SK-N-SH (cell line): ENCODE measurements around the gene BOK. TPM values are rescaled to one million over a fixed set of nuclear protein-coding genes. Genes with fewer than 3 reads are reported as not detected.

Experiments
- CTCF ChIA-PET: fragments of 300-600, 350-600 bp; formaldehyde crosslinking; extraction: SDS; loops from one replicate; lab custom pipeline; 2021; lab: Yijun Ruan, JAX
- POLR2A ChIA-PET: fragments of 350-600 bp; sonication (Branson Sonifier 250); formaldehyde crosslinking; extraction: SDS; loops from one replicate; lab custom pipeline; 2020; ENCODE audit warnings: antibody characterized with exemption, inconsistent platforms; lab: Yijun Ruan, JAX
- DNase-seq: peaks from one replicate; pipeline ENCODE4 v3.0.0; 2012
- H2AFZ ChIP-seq: fragments of 200-600 bp; sonication (generic); 2 replicates; pipeline ENCODE4 v1.8.1; 2016; ENCODE audit warnings: antibody characterized with exemption, mild to moderate bottlenecking, low read depth
- H3F3A ChIP-seq: fragments of 200-600 bp; sonication (generic); replicated peaks from 2 replicates; pipeline ENCODE3; 2016; ENCODE audit warnings: antibody characterized with exemption, mild to moderate bottlenecking; ENCODE audit not compliant: insufficient read depth
- H3K27ac ChIP-seq, 2 experiments: fragments of 200-500 bp in 1 of 2; fragments of 200-600 bp in 1 of 2; sonication (Bioruptor generic) in 1 of 2; sonication (generic), shearing (Covaris generic) in 1 of 2; 2 replicates each; pipeline versions ENCODE4 v1.5.1 to v1.6.1; 2014 to 2016; ENCODE audit warnings: low read depth in 2 of 2, inconsistent platforms in 1 of 2, low read length in 1 of 2, mild to moderate bottlenecking in 1 of 2, mixed read lengths in 1 of 2
- H3K27me3 ChIP-seq: fragments of 200-600 bp; sonication (generic), shearing (Covaris generic); 2 replicates; pipeline ENCODE4 v1.6.1; 2016; ENCODE audit warnings: mixed run types; ENCODE audit not compliant: insufficient read depth
- H3K36me3 ChIP-seq, 2 experiments: fragments of 200-500 bp in 1 of 2; fragments of 200-600 bp in 1 of 2; sonication (Bioruptor generic) in 1 of 2; sonication (generic) in 1 of 2; replicated peaks in 1 of 2; 2 replicates each; pipeline versions ENCODE3 to v1.5.1; 2014 to 2016; ENCODE audit warnings: low read length in 1 of 2, mild to moderate bottlenecking in 1 of 2; ENCODE audit not compliant: insufficient read depth in 2 of 2, control insufficient read depth in 1 of 2
- H3K4me1 ChIP-seq, 2 experiments: fragments of 200-500 bp in 1 of 2; fragments of 200-600 bp in 1 of 2; sonication (Bioruptor generic) in 1 of 2; sonication (generic), shearing (Covaris generic) in 1 of 2; 2 replicates each; pipeline versions ENCODE4 v1.5.1 to v1.6.1; 2014 to 2016; ENCODE audit warnings: low read depth in 1 of 2, low read length in 1 of 2, mixed run types in 1 of 2; ENCODE audit not compliant: insufficient read depth in 2 of 2, control insufficient read depth in 1 of 2
- H3K4me2 ChIP-seq: fragments of 200-600 bp; sonication (generic), shearing (Covaris generic); 2 replicates; pipeline ENCODE4 v1.6.1; 2017; ENCODE audit warnings: mixed run types
- H3K4me3 ChIP-seq, 2 experiments: fragments of 200-500 bp in 1 of 2; fragments of 200-600 bp in 1 of 2; sonication (Bioruptor generic) in 1 of 2; sonication (generic), shearing (Covaris generic) in 1 of 2; 2 replicates each; pipeline versions ENCODE4 v1.5.1 to v1.8.1; 2014 to 2016; ENCODE audit warnings: low read depth in 2 of 2, inconsistent platforms in 1 of 2, low read length in 1 of 2, mild to moderate bottlenecking in 1 of 2, mixed read lengths in 1 of 2, moderate library complexity in 1 of 2
- H3K79me2 ChIP-seq: fragments of 200-600 bp; sonication (generic); 2 replicates; pipeline ENCODE4 v1.8.1; 2017; ENCODE audit warnings: mild to moderate bottlenecking; ENCODE audit not compliant: insufficient read depth
- H3K9ac ChIP-seq: fragments of 200-600 bp; sonication (generic); 2 replicates; pipeline ENCODE4 v1.6.1; 2017; ENCODE audit warnings: mixed run types
- H3K9me2 ChIP-seq: fragments of 200-600 bp; sonication (generic); 2 replicates; pipeline ENCODE4 v1.6.1; 2017; ENCODE audit warnings: mixed run types
- H3K9me3 ChIP-seq: fragments of 200-600 bp; sonication (generic); 2 replicates; pipeline ENCODE4 v1.6.1; 2017; ENCODE audit warnings: mixed run types, mild to moderate bottlenecking, moderate library complexity
- H4K20me1 ChIP-seq: fragments of 200-600 bp; sonication (generic); 2 replicates; pipeline ENCODE4 v1.6.1; 2017; ENCODE audit warnings: mild to moderate bottlenecking, mixed run types; ENCODE audit not compliant: insufficient read depth
- CHD2 ChIP-seq: fragments of 150-350 bp; IDR thresholded peaks from 2 replicates; pipeline ENCODE4 v1.6.1; 2018; ENCODE audit warnings: low read length; ENCODE audit not compliant: partially characterized antibody
- EZH2phosphoT487 ChIP-seq: fragments of 200-600 bp; sonication (generic); IDR thresholded peaks from 2 replicates; pipeline ENCODE4 v1.6.1; 2017; ENCODE audit warnings: low read depth, mixed run types, mild to moderate bottlenecking, antibody characterized with exemption, moderate library complexity, borderline replicate concordance
- FOXJ3 ChIP-seq: sonication (generic); formaldehyde crosslinking; IDR thresholded peaks from 2 replicates; pipeline ENCODE4 v1.5.1; 2020; ENCODE audit warnings: mild to moderate bottlenecking, missing genetic modification reagents
- GABPA ChIP-seq: IDR thresholded peaks from 2 replicates; pipeline ENCODE4 v1.4.0; 2012; ENCODE audit warnings: low read depth, mild to moderate bottlenecking
- GATA2 ChIP-seq: sonication (generic); formaldehyde crosslinking; IDR thresholded peaks from 2 replicates; pipeline ENCODE4 v1.5.0; 2020; ENCODE audit warnings: mild to moderate bottlenecking, missing genetic modification reagents
- IRF3 ChIP-seq: fragments of 150-350 bp; IDR thresholded peaks from 2 replicates; pipeline ENCODE4 v1.6.1; 2016; ENCODE audit warnings: mild to moderate bottlenecking, low read depth, low read length
- JUND ChIP-seq: IDR thresholded peaks from 2 replicates; pipeline ENCODE4 v1.4.0; 2012
- MAX ChIP-seq: IDR thresholded peaks from 2 replicates; pipeline ENCODE4 v1.4.0; 2012; ENCODE audit warnings: low read depth
- MEF2A ChIP-seq: IDR thresholded peaks from 2 replicates; pipeline ENCODE4 v1.4.0; 2012; ENCODE audit warnings: low read depth, borderline replicate concordance
- NRF1 ChIP-seq: IDR thresholded peaks from 2 replicates; pipeline ENCODE4 v1.6.1; 2012; ENCODE audit warnings: low read depth, mild to moderate bottlenecking, low read length
- PBX3 ChIP-seq: IDR thresholded peaks from 2 replicates; pipeline ENCODE4; 2012
- POLR2AphosphoS5 ChIP-seq: IDR thresholded peaks from 2 replicates; pipeline ENCODE4 v1.6.1; 2012; ENCODE audit warnings: low read depth, low read length
- RCOR1 ChIP-seq: fragments of 150-350 bp; IDR thresholded peaks from 2 replicates; pipeline ENCODE4 v1.6.1; 2017; ENCODE audit warnings: antibody characterized with exemption, low read length
- REST ChIP-seq: IDR thresholded peaks from 2 replicates; pipeline ENCODE4 v1.6.1; 2012; ENCODE audit warnings: mild to moderate bottlenecking, low read depth, low read length, moderate library complexity
- RFX5 ChIP-seq: IDR thresholded peaks from 2 replicates; pipeline ENCODE4 v1.6.1; 2012; ENCODE audit warnings: mild to moderate bottlenecking, improper control_type of control experiment, low read length
- RXRA ChIP-seq: IDR thresholded peaks from 2 replicates; pipeline ENCODE4 v1.4.0; 2012; ENCODE audit warnings: low read depth, mild to moderate bottlenecking, borderline replicate concordance
- SMC3 ChIP-seq: IDR thresholded peaks from 2 replicates; pipeline ENCODE4 v1.6.1; 2012; ENCODE audit warnings: low read depth, low read length, improper control_type of control experiment
- TAF1 ChIP-seq: IDR thresholded peaks from 2 replicates; pipeline ENCODE4 v1.6.1; 2012; ENCODE audit warnings: low read depth, mild to moderate bottlenecking, low read length, moderate library complexity, borderline replicate concordance
- TCF12 ChIP-seq: IDR thresholded peaks from 2 replicates; pipeline ENCODE4 v1.4.0; 2012
- YY1 ChIP-seq: IDR thresholded peaks from 2 replicates; pipeline ENCODE4 v1.4.0; 2012; ENCODE audit warnings: low read depth, mild to moderate bottlenecking
- ZBTB33 ChIP-seq: IDR thresholded peaks from 2 replicates; pipeline ENCODE4 v1.4.0; 2012; ENCODE audit warnings: low read depth, borderline replicate concordance
- WGBS: methylation state at CpG from one replicate; pipeline ENCODE4 v1.1.6; 2017; ENCODE audit warnings: low lambda C conversion rate; 5-methylcytosine and 5-hydroxymethylcytosine counted together
- polyA plus RNA-seq, 3 experiments: library from polyadenylated mRNA; depleted of rRNA; stranded (reverse); fragments of >200 nt; gene quantifications; 2 replicates each; pipeline ENCODE4 v1.2.3, GENCODE V29; 2012

Gene BOK
- polyA plus RNA-seq, 1 of the 3 experiments (the other 2 are of a cell fraction): 1.7 TPM

GRCh38 chr2:241514986-241515737 is 43.4 kb upstream of the BOK start (continued):
- TF ChIP-seq MAX (no peak), EZH2phosphoT487 (no peak), TAF1 (no peak), RCOR1 (no peak), IRF3 (no peak), ZBTB33 (no peak), PBX3 (no peak), JUND (no peak), CHD2 (no peak), FOXJ3 (CRISPR knock-in tag) (no peak), RXRA (no peak), YY1 (no peak), NRF1 (no peak), TCF12 (no peak)

- ChIA-PET POLR2A (interaction anchor here (0.6 kb wide), 1 partner anchor 350 kb away, joined by 3 read pairs; no protein-coding TSS in a partner anchor), CTCF (no interaction called here)
- H3K9me2 ChIP-seq: no peaks in the 10 kb centered on the region
- no peaks in the 10 kb centered on the region for H4K20me1 ChIP-seq
- H3K4me3 ChIP-seq: no peak overlapping the region
- H3K79me2 ChIP-seq: no peaks in the 10 kb centered on the region
- no peak overlapping the region for H2AFZ ChIP-seq
- no peaks in the 10 kb centered on the region for H3K9me3 ChIP-seq
- no peak for DNase-seq
- no peak overlapping the region for H3K27ac ChIP-seq
- no peaks in the 10 kb centered on the region for H3K4me1 ChIP-seq
- no peaks in the 10 kb centered on the region for H3K27me3 ChIP-seq
- H3K36me3 ChIP-seq: no peaks in the 10 kb centered on the region
- peaks cover 10% of the 10 kb centered on the region for H3F3A ChIP-seq
- 84% methylated on average over 3 of the region's 3 CpGs for WGBS
- H3K9ac ChIP-seq: no peak overlapping the region
- H3K4me2 ChIP-seq: no peak overlapping the region
- TF ChIP-seq GABPA (no peak), MEF2A (no peak), GATA2 (CRISPR knock-in tag) (no peak), REST (no peak), JUND (no peak), EZH2phosphoT487 (no peak), RXRA (no peak), TAF1 (no peak), ZBTB33 (no peak), YY1 (no peak), RFX5 (no peak), SMC3 (no peak), POLR2AphosphoS5 (no peak)
These were observed 42.0 kb upstream of the BOK start for GRCh38 chr2:241516520-241516965.
